Activated CD4-positive, alpha-beta T cell treated with anti-CD3 and anti-CD28 coated beads for 4 hours (primary cell): ENCODE measurements around the gene RRAGA.
"Not testable (repeated sequence)": the region's sequence is repeated elsewhere in the genome, so short reads cannot be mapped to it uniquely, and the experiment has no call there.

Experiments used
- DNase-seq, 2 donors: peaks; one replicate each; pipeline ENCODE4 v3.0.0-alpha.2; 2020

The RRAGA gene

GRCh38 chr9:19048966-19049916, at the start of gene RRAGA:
RRAGA (plus strand) TSS chr9:19049427; CDS start chr9:19049660, 233 bp downstream.
- DNase-seq = peak; percentile 91 to 92

GRCh38 chr9:19000133-19000532, 49.1 kb upstream of the RRAGA start:
- DNase-seq = no peak

GRCh38 chr9:19009391-19009965, 39.7 kb upstream of the RRAGA start:
- no peak for DNase-seq

- DNase-seq = no peak
Observed at GRCh38 chr9:19018201-19018600, 31.0 kb upstream of the RRAGA start.

GRCh38 chr9:19020886-19021455, 28.3 kb upstream of the RRAGA start:
- no peak for DNase-seq

GRCh38 chr9:19021649-19022048, 27.6 kb upstream of the RRAGA start:
- DNase-seq = not testable (repeated sequence)

- no peak for DNase-seq
Observed at GRCh38 chr9:19022206-19022605, 27.0 kb upstream of the RRAGA start.

- no peak for DNase-seq
Observed at GRCh38 chr9:19023078-19023477, 26.1 kb upstream of the RRAGA start.

GRCh38 chr9:19026375-19026774, 22.9 kb upstream of the RRAGA start:
- no peak for DNase-seq

- DNase-seq = no peak
Observed at GRCh38 chr9:19027825-19028224, 21.4 kb upstream of the RRAGA start.

- DNase-seq = peak in 1 of 2 donors; percentile 21
Observed at GRCh38 chr9:19028835-19029451, 20.3 kb upstream of the RRAGA start.

GRCh38 chr9:19030899-19031298, 18.3 kb upstream of the RRAGA start:
- DNase-seq = no peak

GRCh38 chr9:19032406-19032805, 16.8 kb upstream of the RRAGA start:
- no peak for DNase-seq

- DNase-seq = no peak
Observed at GRCh38 chr9:19033015-19033414, 16.2 kb upstream of the RRAGA start, which contains the start of gene SAXO1. SAXO1 (minus strand) TSS chr9:19033209; CDS start chr9:19032908, 301 bp downstream.

- DNase-seq = no peak
Observed at GRCh38 chr9:19036611-19037010, 12.6 kb upstream of the RRAGA start.

GRCh38 chr9:19049917-19050636, 850 bp downstream of the RRAGA start:
- no peak for DNase-seq

- no peak for DNase-seq
Observed at GRCh38 chr9:19050637-19051591, 1.7 kb downstream of the RRAGA start.

GRCh38 chr9:19057033-19057432, 7.8 kb downstream of the RRAGA start:
- no peak for DNase-seq

- DNase-seq = no peak
Observed at GRCh38 chr9:19074229-19074628, 25.0 kb downstream of the RRAGA start.

- DNase-seq = no peak
Observed at GRCh38 chr9:19074836-19075235, 25.6 kb downstream of the RRAGA start.

GRCh38 chr9:19085295-19085694, 36.1 kb downstream of the RRAGA start:
- peak in 1 of 2 donors; percentile 6 for DNase-seq
